Measurements from ENCODE around the gene MRPL43. TPM values are rescaled to one million over a fixed set of nuclear protein-coding genes. Genes with fewer than 3 reads are reported as not detected.

Gene MRPL43
- total and polyA plus RNA-seq, 2 donors (not counting 1 experiment from before 2014, with no cell fraction given) = 56.2 to 99.4 TPM

GRCh38 chr10:101028446-101029337, 41.4 kb upstream of the MRPL43 start:
- no peak overlapping the region for H3K4me3 Mint-ChIP-seq
- H3K27me3 Mint-ChIP-seq = peaks cover 15% of the 10 kb centered on the region
- no peak for TF ChIP-seq CTCF (IDR thresholded peaks at IDR 0.05)
- no peak for TF ChIP-seq EZH2 (IDR thresholded peaks at IDR 0.05; ENCODE audit: borderline replicate concordance, insufficient read depth, low read depth, low read length, poor library complexity, severe bottlenecking)

More at GRCh38 chr10:101028446-101029337, 41.4 kb upstream of the MRPL43 start:
- Histone ChIP-seq H3K9ac (ENCODE audit: low read length) (no peak overlapping the region), H3K4me2 (replicated peaks; ENCODE audit: low read depth, low read length, poor library complexity, severe bottlenecking) (no peak overlapping the region), H3K4me1 (ENCODE audit: control insufficient read depth in 2 of 2, insufficient read depth in 2 of 2, low read length in 2 of 2) (peaks cover 14 to 26% of the 10 kb centered on the region in 2 donors), H3K27ac (ENCODE audit: low read length in 2 of 2) (no peak overlapping the region), H3K79me2 (ENCODE audit: control insufficient read depth, insufficient read depth, low read length) (no peaks in the 10 kb centered on the region), H4K20me1 (ENCODE audit: control insufficient read depth, insufficient read depth, low read length, poor library complexity, severe bottlenecking) (peaks cover 4% of the 10 kb centered on the region), H3K27me3 (replicated peaks in 1 of 4; ENCODE audit: control extremely low read depth in 1 of 4, control insufficient read depth in 3 of 4, insufficient read depth in 4 of 4, low read length in 3 of 4) (peaks cover 0 to 29% (median 13%) of the 10 kb centered on the region in 4 experiments), H3K4me3 (ENCODE audit: control extremely low read depth in 1 of 5, extremely low read depth in 1 of 5, insufficient read depth in 1 of 5, low read depth in 2 of 5, low read length in 4 of 5) (no peak overlapping the region), H2AFZ (ENCODE audit: insufficient read depth, low read depth, low read length, poor library complexity, severe bottlenecking) (no peak overlapping the region), H3K9me3 (ENCODE audit: control extremely low read depth in 1 of 3, control insufficient read depth in 2 of 3, insufficient read depth in 1 of 3, low read length in 2 of 3) (peaks cover 0 to 2% (median 0%) of the 10 kb centered on the region in 3 donors), H3K36me3 (replicated peaks in 1 of 2; ENCODE audit: control extremely low read depth in 1 of 2, control insufficient read depth in 1 of 2, extremely low read depth in 1 of 2, insufficient read depth in 2 of 2, low read length in 1 of 2) (no peaks in the 10 kb centered on the region)
- peaks cover 19% of the 10 kb centered on the region for H3K4me1 Mint-ChIP-seq
- 53% methylated on average over 3 of the region's 7 CpGs for whole genome bisulfite sequencing (ENCODE audit: insufficient coverage)
- no peak for DNase-seq
- POLR2A ChIA-PET = no interaction called here
- intact Hi-C loops (cut with micrococcal nuclease) = no loop called here
- H3K27ac Mint-ChIP-seq = no peak overlapping the region
- no peaks in the 10 kb centered on the region for H3K9me3 Mint-ChIP-seq (ENCODE audit: insufficient read depth)
- no peak for ATAC-seq (ENCODE audit: low read depth)
- CTCF ChIA-PET = interaction anchor here (0.6 to 6.4 kb wide), 5 partner anchors 12 to 113 kb away, joined by 3 to 72 read pairs (median 6); no protein-coding TSS in a partner anchor

Data from B cell (primary cell).